ENCODE results near the gene ISYNA1. TPM values are rescaled to one million over a fixed set of nuclear protein-coding genes. Genes with fewer than 3 reads are reported as not detected.

Gene ISYNA1
- total and polyA plus RNA-seq, 4 donors = 42.1 to 535 (median 71.3) TPM

GRCh38 chr19:18426416-18426767 is 11.5 kb downstream of the ISYNA1 start:
- intact Hi-C loops (cut with DNase I) = no loop called here
- no peak for DNase-seq
- H3K4me3 ChIP-seq (ENCODE audit: low read length in 2 of 2) = no peak overlapping the region

DNA sequence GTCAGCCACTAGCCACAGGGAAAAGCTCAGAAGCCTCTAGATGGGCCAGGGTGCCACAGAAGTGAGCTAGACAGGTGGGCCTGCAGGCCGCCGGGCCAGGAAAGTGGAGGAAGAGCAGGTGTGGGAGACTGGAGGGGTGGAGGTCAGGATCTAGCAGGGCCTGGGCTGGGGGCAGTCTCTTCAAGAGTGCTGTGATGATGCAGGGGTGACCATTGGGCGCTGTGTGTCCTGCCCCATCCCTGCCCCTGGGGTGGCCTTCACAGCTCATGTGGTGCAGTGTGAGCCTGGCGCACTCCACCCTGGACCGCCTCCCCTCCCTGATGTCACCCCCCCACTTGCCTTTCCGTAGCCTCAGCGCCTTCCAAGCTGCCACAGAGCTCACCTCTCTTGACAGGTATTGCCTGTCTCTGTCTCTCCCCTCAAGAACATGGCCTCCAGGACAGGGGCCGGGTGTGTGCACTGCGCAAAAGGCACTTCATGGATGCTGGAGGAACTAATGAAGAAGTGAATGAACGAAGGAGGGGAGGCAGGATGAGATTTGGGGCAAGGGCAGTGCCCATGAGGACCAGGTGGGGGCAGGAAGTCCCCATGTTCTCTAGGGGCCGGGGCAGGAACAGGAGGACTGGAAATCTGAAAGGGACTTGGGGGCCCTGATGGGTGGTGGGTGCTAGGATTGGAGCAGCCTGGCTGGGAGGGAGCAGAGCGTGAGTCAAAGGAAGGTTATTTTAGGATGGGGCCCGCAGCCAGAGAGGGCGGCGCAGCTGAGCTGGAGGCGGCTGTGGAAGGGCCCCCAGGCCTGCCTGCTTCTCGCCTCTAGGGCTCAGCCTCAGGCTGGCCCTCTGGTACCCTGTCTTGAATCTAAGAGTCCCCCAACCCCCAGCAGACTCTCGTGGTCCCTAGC is 12.2 kb downstream of the ISYNA1 start:
- peak overlapping the region in 1 of 2 donors; percentile 37 for H3K27ac ChIP-seq (ENCODE audit: low read depth in 1 of 2, low read length in 2 of 2)
- no peaks in the 10 kb centered on the region for H3K4me1 ChIP-seq (ENCODE audit: control insufficient read depth in 1 of 2, insufficient read depth in 2 of 2, low read length in 2 of 2)
- ATAC-seq (ENCODE audit: low FRiP score) = peak; percentile 72
- H3K27me3 ChIP-seq (ENCODE audit: control insufficient read depth in 1 of 2, insufficient read depth in 2 of 2, low read length in 1 of 2) = no peaks in the 10 kb centered on the region
- peak; percentile 85 to 92 for DNase-seq
- no peaks in the 10 kb centered on the region for H3K36me3 ChIP-seq (ENCODE audit: control insufficient read depth in 1 of 2, insufficient read depth in 2 of 2, low read length in 1 of 2)
- intact Hi-C loops (cut with DNase I) = no loop called here
- H3K4me3 ChIP-seq (ENCODE audit: low read length in 2 of 2) = no peak overlapping the region
- 37 to 38% methylated on average over 15 to 18 of the region's 18 CpGs for WGBS, 2 donors
- H3K9me3 ChIP-seq (ENCODE audit: control insufficient read depth, low read length) = no peaks in the 10 kb centered on the region

More at GRCh38 chr19:18426416-18426767, 11.5 kb downstream of the ISYNA1 start:
- Histone ChIP-seq H3K27ac (ENCODE audit: low read depth in 1 of 2, low read length in 2 of 2) (peak overlapping the region in 1 of 2 donors; percentile 37), H3K36me3 (ENCODE audit: control insufficient read depth in 1 of 2, insufficient read depth in 2 of 2, low read length in 1 of 2) (no peaks in the 10 kb centered on the region), H3K9me3 (ENCODE audit: control insufficient read depth, low read length) (no peaks in the 10 kb centered on the region), H3K4me1 (ENCODE audit: control insufficient read depth in 1 of 2, insufficient read depth in 2 of 2, low read length in 2 of 2) (no peaks in the 10 kb centered on the region), H3K27me3 (ENCODE audit: control insufficient read depth in 1 of 2, insufficient read depth in 2 of 2, low read length in 1 of 2) (no peaks in the 10 kb centered on the region)
- no peak for ATAC-seq (ENCODE audit: low FRiP score)
- 42 to 46% methylated on average over 8 of the region's 8 CpGs for WGBS, 2 donors

GRCh38 chr19:18424890-18425514 is 12.9 kb downstream of the ISYNA1 start:
- Histone ChIP-seq H3K36me3 (ENCODE audit: control insufficient read depth in 1 of 2, insufficient read depth in 2 of 2, low read length in 1 of 2) (no peaks in the 10 kb centered on the region), H3K4me3 (ENCODE audit: low read length in 2 of 2) (no peak overlapping the region), H3K4me1 (ENCODE audit: control insufficient read depth in 1 of 2, insufficient read depth in 2 of 2, low read length in 2 of 2) (no peaks in the 10 kb centered on the region), H3K27me3 (ENCODE audit: control insufficient read depth in 1 of 2, insufficient read depth in 2 of 2, low read length in 1 of 2) (no peaks in the 10 kb centered on the region), H3K27ac (ENCODE audit: low read depth in 1 of 2, low read length in 2 of 2) (peak overlapping the region in 1 of 2 donors; percentile 0), H3K9me3 (ENCODE audit: control insufficient read depth, low read length) (no peaks in the 10 kb centered on the region)
- ATAC-seq (ENCODE audit: low FRiP score) (no peak), DNase-seq (no peak)
- 88 to 89% methylated on average over 16 to 17 of the region's 17 CpGs for WGBS, 2 donors
- intact Hi-C loops (cut with DNase I) = no loop called here

DNA sequence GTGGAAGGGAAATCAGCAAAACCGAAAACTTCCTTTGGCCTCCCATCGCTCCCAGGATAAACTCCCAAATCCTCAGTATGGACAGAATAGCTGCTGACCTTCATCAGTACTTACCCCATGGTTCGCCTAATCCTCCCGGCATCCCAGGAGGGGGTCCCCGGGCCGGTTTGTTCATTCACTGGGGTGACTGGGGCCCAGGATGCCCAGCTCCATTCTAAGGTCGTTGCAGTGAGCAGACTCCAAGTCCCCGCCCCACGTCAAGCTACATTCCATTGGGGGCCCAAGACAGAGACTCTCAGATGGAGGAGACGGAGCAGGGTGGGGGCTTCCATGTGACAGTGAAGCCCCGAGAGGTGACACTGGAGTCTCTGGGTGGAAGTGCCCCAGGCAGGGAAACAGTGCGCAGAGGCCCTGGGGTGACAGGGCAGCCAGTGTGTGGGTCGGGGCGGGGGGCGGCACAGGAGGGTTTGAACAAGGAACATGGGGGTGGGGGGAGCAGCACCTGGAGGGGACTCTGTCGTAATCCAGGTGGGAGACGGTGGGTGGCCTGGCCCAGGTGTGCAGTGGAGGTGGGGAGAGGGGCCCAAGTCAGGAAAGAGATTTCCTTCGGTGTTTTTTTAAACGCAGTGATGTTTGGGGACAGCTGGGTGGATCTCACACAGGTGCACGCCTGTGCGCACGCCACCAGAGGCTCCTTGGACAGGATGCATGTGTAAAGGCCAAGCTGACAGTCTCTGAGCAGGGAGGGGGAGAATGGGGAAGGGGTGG is 13.6 kb downstream of the ISYNA1 start:
- no peak for ATAC-seq (ENCODE audit: low FRiP score)
- DNase-seq = peak in 1 of 2 donors; percentile 74
- intact Hi-C loops (cut with DNase I) = no loop called here
- Histone ChIP-seq H3K9me3 (ENCODE audit: control insufficient read depth, low read length) (no peaks in the 10 kb centered on the region), H3K27me3 (ENCODE audit: control insufficient read depth in 1 of 2, insufficient read depth in 2 of 2, low read length in 1 of 2) (no peaks in the 10 kb centered on the region), H3K27ac (ENCODE audit: low read depth in 1 of 2, low read length in 2 of 2) (no peak overlapping the region), H3K4me3 (ENCODE audit: low read length in 2 of 2) (no peak overlapping the region), H3K4me1 (ENCODE audit: control insufficient read depth in 1 of 2, insufficient read depth in 2 of 2, low read length in 2 of 2) (no peaks in the 10 kb centered on the region), H3K36me3 (ENCODE audit: control insufficient read depth in 1 of 2, insufficient read depth in 2 of 2, low read length in 1 of 2) (no peaks in the 10 kb centered on the region)
- WGBS, 2 donors = 73 to 75% methylated on average over 22 of the region's 22 CpGs

DNA sequence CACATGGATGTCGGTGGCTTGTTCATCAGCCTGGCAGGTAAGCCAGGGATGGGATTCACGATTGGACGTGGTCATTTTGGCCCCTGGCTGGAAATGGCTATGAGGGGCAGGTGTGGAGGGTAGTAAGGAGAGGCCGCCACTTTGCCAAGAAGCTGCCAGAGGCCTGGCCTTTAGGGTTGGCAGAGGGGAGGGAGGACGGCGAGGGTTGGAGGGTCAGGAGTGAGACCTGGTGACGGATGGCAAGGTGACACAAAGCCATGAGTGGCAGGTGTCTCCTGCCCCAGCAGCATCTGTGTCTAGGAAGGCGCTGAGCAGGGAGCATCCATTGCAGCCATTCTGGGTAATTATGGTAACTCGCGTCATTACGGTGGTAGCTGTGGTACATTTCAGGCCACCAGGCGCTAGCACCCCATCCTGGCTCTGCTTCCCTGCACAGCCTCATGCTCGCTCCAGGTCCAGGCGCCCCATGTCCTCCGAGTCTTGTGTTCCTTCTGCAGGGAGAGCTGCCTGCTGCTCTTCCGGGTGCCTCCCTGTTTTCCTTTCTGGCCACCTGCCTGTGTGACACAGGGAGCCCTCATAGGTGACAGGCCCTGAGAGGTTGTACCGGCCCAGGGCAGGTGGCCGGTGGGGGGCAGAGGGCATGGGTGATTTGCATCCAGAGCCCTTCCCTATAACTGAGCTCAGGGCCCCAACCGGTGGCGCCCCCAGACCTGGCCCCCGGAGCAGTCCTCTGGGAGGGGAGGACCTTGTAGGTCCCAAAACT is 14.5 kb downstream of the ISYNA1 start:
- H3K4me1 ChIP-seq (ENCODE audit: control insufficient read depth in 1 of 2, insufficient read depth in 2 of 2, low read length in 2 of 2) = no peaks in the 10 kb centered on the region
- no peak overlapping the region for H3K4me3 ChIP-seq (ENCODE audit: low read length in 2 of 2)
- no peak for DNase-seq
- H3K27ac ChIP-seq (ENCODE audit: low read depth in 1 of 2, low read length in 2 of 2) = no peak overlapping the region
- intact Hi-C loops (cut with DNase I) = no loop called here
- no peak for ATAC-seq (ENCODE audit: low FRiP score)
- 68 to 72% methylated on average over 21 of the region's 21 CpGs for WGBS, 2 donors
- no peaks in the 10 kb centered on the region for H3K27me3 ChIP-seq (ENCODE audit: control insufficient read depth in 1 of 2, insufficient read depth in 2 of 2, low read length in 1 of 2)
- H3K9me3 ChIP-seq (ENCODE audit: control insufficient read depth, low read length) = no peaks in the 10 kb centered on the region
- no peaks in the 10 kb centered on the region for H3K36me3 ChIP-seq (ENCODE audit: control insufficient read depth in 1 of 2, insufficient read depth in 2 of 2, low read length in 1 of 2)

DNA sequence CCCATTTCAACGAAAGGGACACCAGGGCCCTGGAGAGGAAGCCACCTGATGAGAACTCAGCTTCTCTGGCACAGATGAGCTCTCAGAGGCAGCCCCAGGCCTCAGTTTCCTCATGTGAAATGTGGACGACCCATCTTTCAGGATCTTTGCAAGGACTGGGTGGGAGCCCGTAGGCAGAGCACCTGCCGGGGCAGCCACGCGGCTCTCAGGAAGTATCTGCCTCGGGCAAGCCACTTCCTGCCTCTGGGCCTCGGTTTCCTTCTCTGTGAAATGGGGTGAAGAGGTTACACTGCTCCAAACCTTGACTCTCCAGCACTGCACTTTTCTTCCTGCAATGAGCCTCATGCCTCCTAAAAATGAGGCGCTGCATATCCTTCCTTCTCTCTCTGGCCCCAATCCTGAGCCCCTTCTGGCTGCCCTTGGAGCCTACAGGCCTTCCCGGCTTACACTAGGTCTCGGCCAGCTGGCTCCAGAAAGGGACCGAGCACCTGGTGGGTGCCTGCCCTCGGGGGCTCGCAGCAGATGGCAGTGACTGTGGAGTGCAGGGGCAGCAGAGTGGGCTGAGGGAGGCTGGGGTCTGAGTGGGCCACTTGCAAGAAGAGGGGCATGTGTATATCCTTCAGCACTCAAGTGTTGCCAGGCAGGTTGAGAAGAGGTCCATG is 15.3 kb downstream of the ISYNA1 start:
- H3K36me3 ChIP-seq (ENCODE audit: control insufficient read depth in 1 of 2, insufficient read depth in 2 of 2, low read length in 1 of 2) = no peaks in the 10 kb centered on the region
- no peaks in the 10 kb centered on the region for H3K9me3 ChIP-seq (ENCODE audit: control insufficient read depth, low read length)
- DNase-seq (no peak), ATAC-seq (ENCODE audit: low FRiP score) (no peak)
- H3K27ac ChIP-seq (ENCODE audit: low read depth in 1 of 2, low read length in 2 of 2) = no peak overlapping the region
- no peaks in the 10 kb centered on the region for H3K4me1 ChIP-seq (ENCODE audit: control insufficient read depth in 1 of 2, insufficient read depth in 2 of 2, low read length in 2 of 2)
- no peaks in the 10 kb centered on the region for H3K27me3 ChIP-seq (ENCODE audit: control insufficient read depth in 1 of 2, insufficient read depth in 2 of 2, low read length in 1 of 2)
- H3K4me3 ChIP-seq (ENCODE audit: low read length in 2 of 2) = no peak overlapping the region
- intact Hi-C loops (cut with DNase I) = no loop called here
- WGBS, 2 donors = 85% methylated on average over 14 of the region's 14 CpGs

DNA sequence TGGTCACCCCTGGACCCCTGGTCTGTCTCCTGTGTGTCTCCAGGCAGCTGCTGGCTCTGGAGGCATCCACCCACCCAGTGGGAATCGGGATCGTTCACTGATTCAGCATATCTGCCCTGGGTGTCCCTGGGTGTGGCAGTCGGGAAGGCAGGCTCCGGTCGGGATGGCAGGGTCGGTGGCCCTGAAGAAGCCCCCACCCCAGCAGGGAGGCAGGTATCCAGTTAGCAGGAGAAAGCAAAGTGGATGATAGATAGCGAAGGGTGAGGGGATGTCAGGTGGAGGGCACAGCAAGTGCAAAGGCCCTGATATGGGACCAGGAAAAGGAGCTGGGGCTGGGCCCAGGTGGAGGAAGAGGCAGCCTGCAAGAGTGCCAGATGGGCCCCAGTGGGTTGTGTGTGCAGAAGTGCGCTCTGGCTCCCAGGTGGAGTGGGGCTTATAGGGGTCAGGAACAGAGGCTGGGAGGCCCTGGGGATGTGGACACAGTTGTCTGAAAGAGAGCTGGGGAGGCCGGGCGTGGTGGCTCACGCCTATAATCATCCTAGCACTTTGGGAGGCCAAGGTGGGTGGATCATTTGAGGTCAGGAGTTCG is 16.5 kb downstream of the ISYNA1 start:
- Histone ChIP-seq H3K27ac (ENCODE audit: low read depth in 1 of 2, low read length in 2 of 2) (no peak overlapping the region), H3K36me3 (ENCODE audit: control insufficient read depth in 1 of 2, insufficient read depth in 2 of 2, low read length in 1 of 2) (no peaks in the 10 kb centered on the region), H3K4me1 (ENCODE audit: control insufficient read depth in 1 of 2, insufficient read depth in 2 of 2, low read length in 2 of 2) (no peaks in the 10 kb centered on the region), H3K4me3 (ENCODE audit: low read length in 2 of 2) (no peak overlapping the region), H3K27me3 (ENCODE audit: control insufficient read depth in 1 of 2, insufficient read depth in 2 of 2, low read length in 1 of 2) (no peaks in the 10 kb centered on the region), H3K9me3 (ENCODE audit: control insufficient read depth, low read length) (no peaks in the 10 kb centered on the region)
- intact Hi-C loops (cut with DNase I) = no loop called here
- no peak for ATAC-seq (ENCODE audit: low FRiP score)
- peak; percentile 50 to 70 for DNase-seq
- 78 to 84% methylated on average over 11 to 12 of the region's 12 CpGs for WGBS, 2 donors

Measured in aorta (tissue), 5 donors.